DND-41 (cell line): ENCODE data around the gene COPG2.

Source experiments
- ATAC-seq: fragments of 200-7000 bp; cut with Tn5 transposase; 3 replicates; pipeline ENCODE4 v1.9.1; 2021; ENCODE audit warnings: low read depth; ENCODE audit not compliant: insufficient read depth
- DNase-seq: peaks from one replicate; pipeline ENCODE4 v3.0.0-alpha.2; 2020
- H2AFZ ChIP-seq: 2 replicates; pipeline ENCODE4 v1.6.0; 2012; ENCODE audit warnings: low read depth, low read length
- H3K27ac ChIP-seq: 2 replicates; pipeline ENCODE4 v1.5.1; 2012; ENCODE audit warnings: low read length, inconsistent platforms
- H3K27me3 ChIP-seq: fragments of 200-600 bp; sonication (generic); 2 replicates; pipeline ENCODE4 v1.6.0; 2012; ENCODE audit warnings: low read length, mild to moderate bottlenecking, inconsistent platforms; ENCODE audit not compliant: insufficient read depth, poor library complexity
- H3K36me3 ChIP-seq: 2 replicates; pipeline ENCODE4 v1.5.1; 2012; ENCODE audit warnings: low read length, inconsistent platforms; ENCODE audit not compliant: insufficient read depth
- H3K4me1 ChIP-seq: 2 replicates; pipeline ENCODE4 v1.5.1; 2012; ENCODE audit warnings: mild to moderate bottlenecking, low read length; ENCODE audit not compliant: insufficient read depth
- H3K4me2 ChIP-seq: 2 replicates; pipeline ENCODE4 v1.6.0; 2012; ENCODE audit warnings: mild to moderate bottlenecking, moderate library complexity, low read length, inconsistent platforms; ENCODE audit not compliant: insufficient read depth
- H3K4me3 ChIP-seq, 2 experiments: fragments of 200-600 bp in 1 of 2; shearing (Covaris generic) in 1 of 2; 2 replicates each; pipeline ENCODE4 v1.5.1; 2012 to 2016; ENCODE audit warnings: inconsistent platforms in 2 of 2, low read length in 2 of 2, mild to moderate bottlenecking in 2 of 2, low read depth in 1 of 2, moderate library complexity in 1 of 2
- H3K79me2 ChIP-seq: 2 replicates; pipeline ENCODE4 v1.6.0; 2012; ENCODE audit warnings: low read length, inconsistent platforms; ENCODE audit not compliant: insufficient read depth
- H3K9ac ChIP-seq: 2 replicates; pipeline ENCODE4 v1.6.0; 2012; ENCODE audit warnings: low read depth, mild to moderate bottlenecking, inconsistent platforms, low read length, moderate library complexity
- H3K9me3 ChIP-seq: 2 replicates; pipeline ENCODE4 v1.5.1; 2012; ENCODE audit warnings: low read length, moderate library complexity, mild to moderate bottlenecking, inconsistent platforms; ENCODE audit not compliant: insufficient read depth, severe bottlenecking
- H4K20me1 ChIP-seq: 2 replicates; pipeline ENCODE4 v1.6.0; 2012; ENCODE audit warnings: low read length; ENCODE audit not compliant: insufficient read depth
- EZH2 ChIP-seq: IDR thresholded peaks from 3 replicates; pipeline ENCODE4 v1.6.1; 2012; ENCODE audit warnings: borderline replicate concordance, low read depth, mild to moderate bottlenecking, moderate library complexity, low read length, inconsistent platforms; ENCODE audit not compliant: severe bottlenecking
- TF ChIP-seq, protein P1 (sequence below): IDR thresholded peaks from 2 replicates; pipeline ENCODE4 v1.5.1; 2012; ENCODE audit warnings: borderline replicate concordance, low read length, moderate library complexity, mild to moderate bottlenecking; ENCODE audit not compliant: poor library complexity, severe bottlenecking; ENCODE audit errors: extremely low read depth

COPG2 gene

DNA sequence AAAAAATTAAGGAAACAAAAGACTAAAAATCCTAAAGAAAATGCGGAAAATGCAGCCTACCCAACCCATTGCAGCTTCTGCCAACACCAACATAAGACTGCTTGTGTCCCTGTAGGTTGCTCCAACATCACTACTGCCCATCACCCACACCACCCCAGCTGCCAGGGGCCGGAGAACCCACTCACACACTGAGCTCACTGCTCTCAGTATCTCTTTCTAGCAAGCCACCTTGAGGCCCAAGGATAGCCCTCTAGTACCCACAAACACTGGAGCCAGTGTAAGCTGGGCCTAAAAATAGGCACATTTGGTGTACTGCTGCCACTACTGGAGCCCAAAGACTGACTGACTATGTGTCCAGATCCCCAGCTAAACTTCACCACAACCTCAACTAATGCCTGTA, 109.4 kb downstream of the COPG2 start:
- Histone ChIP-seq H3K4me3 (no peak overlapping the region), H3K4me1 (no peaks in the 10 kb centered on the region), H3K9ac (no peak overlapping the region), H3K27me3 (no peaks in the 10 kb centered on the region), H3K4me2 (no peak overlapping the region), H4K20me1 (no peaks in the 10 kb centered on the region), H3K27ac (no peak overlapping the region), H3K36me3 (no peaks in the 10 kb centered on the region), H2AFZ (no peak overlapping the region), H3K79me2 (no peaks in the 10 kb centered on the region), H3K9me3 (no peaks in the 10 kb centered on the region)
- ATAC-seq (no peak), DNase-seq (no peak)
- no peak for TF ChIP-seq EZH2
- TF ChIP-seq, protein P1, sequence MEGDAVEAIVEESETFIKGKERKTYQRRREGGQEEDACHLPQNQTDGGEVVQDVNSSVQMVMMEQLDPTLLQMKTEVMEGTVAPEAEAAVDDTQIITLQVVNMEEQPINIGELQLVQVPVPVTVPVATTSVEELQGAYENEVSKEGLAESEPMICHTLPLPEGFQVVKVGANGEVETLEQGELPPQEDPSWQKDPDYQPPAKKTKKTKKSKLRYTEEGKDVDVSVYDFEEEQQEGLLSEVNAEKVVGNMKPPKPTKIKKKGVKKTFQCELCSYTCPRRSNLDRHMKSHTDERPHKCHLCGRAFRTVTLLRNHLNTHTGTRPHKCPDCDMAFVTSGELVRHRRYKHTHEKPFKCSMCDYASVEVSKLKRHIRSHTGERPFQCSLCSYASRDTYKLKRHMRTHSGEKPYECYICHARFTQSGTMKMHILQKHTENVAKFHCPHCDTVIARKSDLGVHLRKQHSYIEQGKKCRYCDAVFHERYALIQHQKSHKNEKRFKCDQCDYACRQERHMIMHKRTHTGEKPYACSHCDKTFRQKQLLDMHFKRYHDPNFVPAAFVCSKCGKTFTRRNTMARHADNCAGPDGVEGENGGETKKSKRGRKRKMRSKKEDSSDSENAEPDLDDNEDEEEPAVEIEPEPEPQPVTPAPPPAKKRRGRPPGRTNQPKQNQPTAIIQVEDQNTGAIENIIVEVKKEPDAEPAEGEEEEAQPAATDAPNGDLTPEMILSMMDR: no peak

DNA sequence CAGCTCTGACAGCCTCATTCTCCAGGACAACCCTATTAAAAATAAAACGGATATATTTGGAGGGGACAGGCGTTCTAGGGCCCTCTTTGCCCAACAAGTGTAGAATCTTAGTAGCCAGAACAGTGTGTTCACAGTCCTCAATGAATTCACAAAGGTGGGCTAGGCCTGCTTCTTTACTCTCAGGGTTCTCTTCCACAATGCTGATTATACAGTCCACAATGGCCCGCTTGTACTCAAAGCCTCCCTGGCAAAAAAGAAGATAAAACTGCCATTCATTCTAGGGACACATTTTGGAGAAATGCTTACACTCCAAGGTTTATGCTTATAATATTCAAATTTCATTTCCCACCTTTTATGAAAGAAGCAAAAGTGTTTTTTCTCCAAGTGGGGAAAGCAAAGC, 114.1 kb downstream of the COPG2 start:
- Histone ChIP-seq H2AFZ (no peak overlapping the region), H3K9me3 (no peaks in the 10 kb centered on the region), H3K27me3 (no peaks in the 10 kb centered on the region), H3K27ac (no peak overlapping the region), H3K9ac (no peak overlapping the region), H3K4me1 (no peaks in the 10 kb centered on the region), H3K79me2 (no peaks in the 10 kb centered on the region), H3K36me3 (peaks cover 3% of the 10 kb centered on the region; the same call in 1 of the 2 replicates), H3K4me2 (no peak overlapping the region), H4K20me1 (no peaks in the 10 kb centered on the region), H3K4me3 (no peak overlapping the region)
- no peak for TF ChIP-seq EZH2
- TF ChIP-seq, protein P1: no peak
- DNase-seq (no peak), ATAC-seq (no peak)

DNA sequence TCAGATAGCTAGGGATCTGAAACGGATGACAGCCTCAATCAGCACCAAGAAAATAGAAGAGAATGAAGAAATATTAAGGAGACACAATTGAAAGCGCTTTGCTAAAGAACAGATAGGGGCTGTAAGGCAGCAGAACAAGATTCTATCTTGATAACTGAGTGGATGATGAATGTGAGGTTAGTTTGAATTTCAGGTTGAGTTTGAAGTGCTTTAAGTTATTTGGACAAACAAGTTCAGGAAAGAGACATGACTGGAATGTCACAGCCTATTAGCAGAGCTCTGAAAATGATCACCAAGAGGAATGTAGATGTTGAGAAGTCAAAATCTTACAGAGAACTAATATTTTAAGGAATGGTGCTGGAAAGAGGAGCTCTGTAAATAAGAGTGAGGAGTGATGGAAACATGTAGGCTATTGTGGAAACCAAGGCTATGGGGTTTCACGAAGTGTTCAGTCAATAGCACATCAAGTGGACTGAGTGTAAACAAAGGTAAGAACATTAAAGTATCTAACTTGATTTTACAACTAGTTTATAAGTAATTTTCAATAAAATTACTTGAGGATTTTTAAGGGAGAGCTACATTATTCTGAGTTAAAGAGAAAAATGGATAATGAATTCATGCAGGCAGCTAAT, 115.0 kb downstream of the COPG2 start:
- Histone ChIP-seq H3K4me1 (no peaks in the 10 kb centered on the region), H3K4me3 (no peak overlapping the region), H2AFZ (no peak overlapping the region), H3K9me3 (no peaks in the 10 kb centered on the region), H3K9ac (no peak overlapping the region), H3K27ac (no peak overlapping the region), H4K20me1 (no peaks in the 10 kb centered on the region), H3K36me3 (peaks cover 3% of the 10 kb centered on the region; the same call in 1 of the 2 replicates), H3K27me3 (no peaks in the 10 kb centered on the region), H3K4me2 (no peak overlapping the region), H3K79me2 (no peaks in the 10 kb centered on the region)
- TF ChIP-seq EZH2: no peak
- TF ChIP-seq, protein P1: no peak
- DNase-seq: no peak
- ATAC-seq: no peak
